H9 (cell line): ENCODE data around the gene WLS. TPM values are rescaled to one million over a fixed set of nuclear protein-coding genes. Genes with fewer than 3 reads are reported as not detected.

Experiments
- DNase-seq: peaks from one replicate; pipeline ENCODE4 v3.0.0-alpha.2; 2017
- H2AFZ ChIP-seq: one replicate; pipeline ENCODE4 v1.6.1; 2013; ENCODE audit warnings: mild to moderate bottlenecking, low read length, control low read depth, moderate library complexity
- H2AK5ac ChIP-seq: 2 replicates; pipeline ENCODE4 v1.6.1; 2013; ENCODE audit warnings: low read length, control low read depth, mixed read lengths; ENCODE audit not compliant: insufficient read length
- H2BK120ac ChIP-seq: one replicate; pipeline ENCODE4 v1.6.1; 2013; ENCODE audit warnings: low read depth, mild to moderate bottlenecking, low read length, control low read depth, inconsistent platforms; ENCODE audit not compliant: poor library complexity, severe bottlenecking
- H2BK12ac ChIP-seq: 2 replicates; pipeline ENCODE4 v1.6.1; 2013; ENCODE audit warnings: low read length, control low read depth, mixed read lengths, low read depth; ENCODE audit not compliant: insufficient read length
- H2BK15ac ChIP-seq: 2 replicates; pipeline ENCODE4 v1.6.1; 2013; ENCODE audit warnings: low read depth, low read length, control low read depth
- H2BK20ac ChIP-seq: one replicate; pipeline ENCODE4 v1.6.1; 2013; ENCODE audit warnings: low read depth, mild to moderate bottlenecking, low read length, control low read depth, inconsistent platforms; ENCODE audit not compliant: poor library complexity, severe bottlenecking
- H2BK5ac ChIP-seq: 2 replicates; pipeline ENCODE4 v1.6.1; 2013; ENCODE audit warnings: low read length, control low read depth, mixed read lengths; ENCODE audit not compliant: insufficient read length
- H3K14ac ChIP-seq: 2 replicates; pipeline ENCODE4 v1.6.1; 2013; ENCODE audit warnings: low read length, control low read depth; ENCODE audit not compliant: insufficient read depth
- H3K18ac ChIP-seq: 2 replicates; pipeline ENCODE4 v1.6.1; 2013; ENCODE audit warnings: low read depth, mild to moderate bottlenecking, mixed read lengths, low read length, control low read depth; ENCODE audit not compliant: insufficient read length
- H3K23ac ChIP-seq: 2 replicates; pipeline ENCODE4 v1.6.1; 2013; ENCODE audit warnings: low read length, control low read depth, mixed read lengths, low read depth; ENCODE audit not compliant: insufficient read length
- H3K23me2 ChIP-seq: 2 replicates; pipeline ENCODE4 v1.6.1; 2013; ENCODE audit warnings: low read depth, mild to moderate bottlenecking, mixed read lengths, low read length, control low read depth; ENCODE audit not compliant: insufficient read length, poor library complexity, severe bottlenecking
- H3K27ac ChIP-seq: 2 replicates; pipeline ENCODE4 v1.5.1; 2013; ENCODE audit warnings: low read length, control low read depth, mixed read lengths, low read depth; ENCODE audit not compliant: insufficient read length
- H3K27me3 ChIP-seq: 2 replicates; pipeline ENCODE4 v1.6.1; 2013; ENCODE audit warnings: low read length, control low read depth, inconsistent platforms; ENCODE audit not compliant: insufficient read depth
- H3K4ac ChIP-seq: 2 replicates; pipeline ENCODE4 v1.6.1; 2013; ENCODE audit warnings: low read depth, mild to moderate bottlenecking, control low read depth, inconsistent platforms, low read length, moderate library complexity
- H3K4me1 ChIP-seq: 2 replicates; pipeline ENCODE4 v1.6.1; 2013; ENCODE audit warnings: low read length, control low read depth, inconsistent platforms; ENCODE audit not compliant: insufficient read depth
- H3K4me2 ChIP-seq: 2 replicates; pipeline ENCODE4 v1.6.1; 2013; ENCODE audit warnings: low read length, control low read depth, mixed read lengths; ENCODE audit not compliant: insufficient read length, insufficient read depth
- H3K56ac ChIP-seq: 2 replicates; pipeline ENCODE4 v1.6.1; 2013; ENCODE audit warnings: low read depth, mild to moderate bottlenecking, mixed read lengths, low read length, control low read depth; ENCODE audit not compliant: insufficient read length
- H3K79me1 ChIP-seq: 2 replicates; pipeline ENCODE4 v1.6.1; 2013; ENCODE audit warnings: low read depth, mild to moderate bottlenecking, moderate library complexity, low read length, control low read depth, inconsistent platforms; ENCODE audit not compliant: insufficient read depth, poor library complexity, severe bottlenecking
- H3K79me2 ChIP-seq: 2 replicates; pipeline ENCODE4 v1.6.1; 2013; ENCODE audit warnings: low read length, control low read depth, inconsistent platforms; ENCODE audit not compliant: insufficient read depth
- H3K9ac ChIP-seq: 2 replicates; pipeline ENCODE4 v1.6.1; 2013; ENCODE audit warnings: low read length, control low read depth, mixed read lengths; ENCODE audit not compliant: insufficient read length; ENCODE audit errors: extremely low read depth
- H3K9me3 ChIP-seq: one replicate; pipeline ENCODE4 v1.6.1; 2013; ENCODE audit warnings: low read depth, low read length, inconsistent platforms; ENCODE audit not compliant: control insufficient read depth
- H3T11ph ChIP-seq: one replicate; pipeline ENCODE4 v1.6.1; 2013; ENCODE audit warnings: mild to moderate bottlenecking, low read length, control low read depth, inconsistent platforms
- H4K20me1 ChIP-seq: one replicate; pipeline ENCODE4 v1.6.1; 2013; ENCODE audit not compliant: control insufficient read depth, insufficient read length, insufficient read depth
- H4K5ac ChIP-seq: 2 replicates; pipeline ENCODE4 v1.6.1; 2013; ENCODE audit warnings: low read depth, mild to moderate bottlenecking, mixed read lengths, low read length, control low read depth; ENCODE audit not compliant: insufficient read length
- H4K8ac ChIP-seq: replicated peaks from 2 replicates; pipeline ENCODE4 v1.6.1; 2013; ENCODE audit warnings: low read length, control low read depth, mixed read lengths, low read depth; ENCODE audit not compliant: insufficient read length
- H4K91ac ChIP-seq: 2 replicates; pipeline ENCODE4 v1.6.1; 2013; ENCODE audit warnings: low read depth, mild to moderate bottlenecking, moderate library complexity, mixed read lengths, low read length, control low read depth; ENCODE audit not compliant: insufficient read length
- H3K27ac Mint-ChIP-seq, 3 experiments: 2 replicates in 2 of 3; 3 replicates in 1 of 3; pipeline ENCODE4 v1.8.0; 2020 to 2021; ENCODE audit warnings: mixed read lengths in 3 of 3, mild to moderate bottlenecking in 1 of 3, moderate library complexity in 1 of 3
- H3K27me3 Mint-ChIP-seq: 2 replicates; pipeline ENCODE4 v1.8.0; 2021; ENCODE audit warnings: low read depth, mild to moderate bottlenecking, moderate library complexity, mixed read lengths
- H3K36me3 Mint-ChIP-seq, 3 experiments: 2 replicates in 2 of 3; 3 replicates in 1 of 3; pipeline ENCODE4 v1.8.0; 2020 to 2021; ENCODE audit warnings: low read depth in 3 of 3, mixed read lengths in 3 of 3; ENCODE audit not compliant: insufficient read depth in 1 of 3
- H3K4me1 Mint-ChIP-seq, 2 experiments: 2 replicates each; pipeline ENCODE4 v1.8.0; 2020; ENCODE audit warnings: mixed read lengths in 2 of 2
- H3K4me3 Mint-ChIP-seq, 2 experiments: 2 replicates in 1 of 2; 3 replicates in 1 of 2; pipeline ENCODE4 v1.8.0; 2020 to 2021; ENCODE audit warnings: mild to moderate bottlenecking in 2 of 2, mixed read lengths in 2 of 2, moderate library complexity in 1 of 2
- H3K9me3 Mint-ChIP-seq, 2 experiments: 2 replicates in 1 of 2; 3 replicates in 1 of 2; pipeline ENCODE4 v1.8.0; 2020; ENCODE audit warnings: mild to moderate bottlenecking in 2 of 2, mixed read lengths in 2 of 2, moderate library complexity in 1 of 2
- WGBS: extraction: QIAGEN DNeasy Blood & Tissue Kit; methylation state at CpG from one replicate; pipeline ENCODE4 v1.1.7; 2013; ENCODE audit warnings: missing lambda C conversion rate, low lambda C conversion rate, mixed read lengths; ENCODE audit not compliant: insufficient read length; ENCODE audit errors: extremely low coverage; 5-methylcytosine and 5-hydroxymethylcytosine counted together
- total RNA-seq: library from RNA; stranded (reverse); gene quantifications from 2 replicates; pipeline ENCODE4 v1.2.1, GENCODE V29; 2021
- TF ChIP-seq, protein P1 (sequence below): fragments of 200-600 bp; sonication (generic); conservative IDR thresholded peaks from 3 replicates; pipeline ENCODE4 v1.8.0; 2021; ENCODE audit warnings: antibody characterized with exemption, mild to moderate bottlenecking

The WLS gene
- total RNA-seq, 1 experiment from 2014 or later, result 0.94 TPM

DNA sequence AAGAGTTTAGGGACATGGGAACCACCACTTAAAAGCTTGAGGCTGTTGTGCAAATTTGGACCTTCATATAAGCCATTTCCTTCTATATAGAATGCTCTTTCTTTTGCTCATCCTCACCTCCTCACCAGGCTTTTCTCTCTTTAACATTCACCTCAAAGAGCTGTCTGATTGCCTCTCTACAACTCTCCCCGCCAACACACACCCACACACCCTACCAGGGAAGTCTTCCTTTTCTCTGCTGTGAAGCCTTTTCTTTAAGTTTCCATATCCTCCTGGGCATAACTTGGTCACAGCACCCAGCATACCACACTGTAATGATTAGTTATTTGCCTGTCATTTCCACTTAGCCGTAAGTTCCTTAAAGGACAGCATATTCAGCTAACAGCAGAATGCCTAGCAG lies 40.6 kb downstream of the WLS start:
- H3K9me3 ChIP-seq, result no peaks in the 10 kb centered on the region
- no peak overlapping the region for H3K27ac Mint-ChIP-seq

More for the DNA sequence above, 40.6 kb downstream of the WLS start:
- no peak overlapping the region for H3K4ac ChIP-seq
- H3K56ac ChIP-seq, result no peak overlapping the region
- H2BK5ac ChIP-seq, result no peak overlapping the region
- H3K9ac ChIP-seq, result no peak overlapping the region
- no peak overlapping the region for H4K91ac ChIP-seq
- H3K27ac ChIP-seq, result no peak overlapping the region
- no peak overlapping the region for H4K5ac ChIP-seq
- H3K27me3 ChIP-seq, result no peaks in the 10 kb centered on the region
- H3K9me3 Mint-ChIP-seq, result no peaks in the 10 kb centered on the region; a peak in 2 of 5 replicates
- H3K4me1 ChIP-seq, result no peaks in the 10 kb centered on the region
- H3K36me3 Mint-ChIP-seq, result no peaks in the 10 kb centered on the region
- H3K23ac ChIP-seq, result no peak overlapping the region
- no peaks in the 10 kb centered on the region for H3K23me2 ChIP-seq
- no peak overlapping the region for H4K8ac ChIP-seq
- no CpG with 5 or more reads among the region's 2 CpGs for WGBS
- no peak overlapping the region for H2AK5ac ChIP-seq
- H3K27me3 Mint-ChIP-seq, result peaks cover 8% of the 10 kb centered on the region; the same call in 1 of the 2 replicates
- H3K4me2 ChIP-seq, result no peak overlapping the region
- TF ChIP-seq, protein P1, sequence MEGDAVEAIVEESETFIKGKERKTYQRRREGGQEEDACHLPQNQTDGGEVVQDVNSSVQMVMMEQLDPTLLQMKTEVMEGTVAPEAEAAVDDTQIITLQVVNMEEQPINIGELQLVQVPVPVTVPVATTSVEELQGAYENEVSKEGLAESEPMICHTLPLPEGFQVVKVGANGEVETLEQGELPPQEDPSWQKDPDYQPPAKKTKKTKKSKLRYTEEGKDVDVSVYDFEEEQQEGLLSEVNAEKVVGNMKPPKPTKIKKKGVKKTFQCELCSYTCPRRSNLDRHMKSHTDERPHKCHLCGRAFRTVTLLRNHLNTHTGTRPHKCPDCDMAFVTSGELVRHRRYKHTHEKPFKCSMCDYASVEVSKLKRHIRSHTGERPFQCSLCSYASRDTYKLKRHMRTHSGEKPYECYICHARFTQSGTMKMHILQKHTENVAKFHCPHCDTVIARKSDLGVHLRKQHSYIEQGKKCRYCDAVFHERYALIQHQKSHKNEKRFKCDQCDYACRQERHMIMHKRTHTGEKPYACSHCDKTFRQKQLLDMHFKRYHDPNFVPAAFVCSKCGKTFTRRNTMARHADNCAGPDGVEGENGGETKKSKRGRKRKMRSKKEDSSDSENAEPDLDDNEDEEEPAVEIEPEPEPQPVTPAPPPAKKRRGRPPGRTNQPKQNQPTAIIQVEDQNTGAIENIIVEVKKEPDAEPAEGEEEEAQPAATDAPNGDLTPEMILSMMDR, result no peak
- no peaks in the 10 kb centered on the region for H3K79me2 ChIP-seq
- H2BK20ac ChIP-seq, result no peak overlapping the region
- no peak overlapping the region for H2BK120ac ChIP-seq
- H2AFZ ChIP-seq, result no peak overlapping the region
- H3K14ac ChIP-seq, result no peak overlapping the region
- no peak overlapping the region for H3K18ac ChIP-seq
- H2BK12ac ChIP-seq, result no peak overlapping the region
- DNase-seq, result no peak
- H3T11ph ChIP-seq, result no peak overlapping the region
- H3K79me1 ChIP-seq, result no peaks in the 10 kb centered on the region
- H2BK15ac ChIP-seq, result no peak overlapping the region
- no peaks in the 10 kb centered on the region for H4K20me1 ChIP-seq
- H3K4me3 Mint-ChIP-seq, result no peak overlapping the region
- H3K4me1 Mint-ChIP-seq, result no peaks in the 10 kb centered on the region
